Prostate gland (tissue), 2 donors: ENCODE data around the gene ATE1.

Experiments used
- CTCF ChIP-seq, 4 experiments: fragments of 200-600 bp in 2 of 4; fragments of 450-650 bp in 2 of 4; sonication (generic) in 2 of 4; IDR thresholded peaks; 1 replicate in 3 of 4; 2 replicates in 1 of 4; pipeline ENCODE4 v1.5.1; 2016 to 2019; ENCODE audit warnings: antibody characterized with exemption in 4 of 4, mild to moderate bottlenecking in 2 of 4, moderate library complexity in 2 of 4
- POLR2A ChIP-seq: fragments of 450-650 bp; IDR thresholded peaks from one replicate; pipeline ENCODE4 v1.6.1; 2016; ENCODE audit warnings: antibody characterized with exemption, mild to moderate bottlenecking

GRCh38 chr10:121853950-121854349 lies 73.9 kb downstream of the ATE1 start:
- TF ChIP-seq CTCF (IDR thresholded peaks at IDR 0.05): no peak
- no peak for TF ChIP-seq POLR2A
